ENCODE measurements around the gene ANXA2. TPM values are rescaled to one million over a fixed set of nuclear protein-coding genes. Genes with fewer than 3 reads are reported as not detected.

ANXA2 gene
- total RNA-seq, 1 experiment from 2014 or later, result 1,038 TPM

DNA sequence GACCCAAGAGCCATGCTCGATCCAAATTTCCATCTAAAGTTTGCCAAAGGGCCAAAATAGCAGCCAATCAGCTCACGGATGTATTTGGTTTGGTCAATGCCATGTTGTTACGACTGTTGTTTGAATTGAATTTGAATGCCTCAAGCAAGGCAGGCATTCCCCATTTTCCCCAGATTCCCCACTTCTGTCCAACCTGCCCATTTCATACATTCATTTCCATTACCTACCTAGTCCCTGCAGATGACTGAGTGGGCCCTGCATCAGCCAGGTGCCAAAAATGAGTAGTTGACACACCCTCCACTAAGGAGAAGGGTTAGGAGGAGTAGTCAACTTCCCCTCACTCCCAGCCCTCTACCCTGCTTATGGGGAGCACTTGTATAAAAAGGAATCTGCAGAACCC lies 51.7 kb downstream of the ANXA2 start:
- Histone ChIP-seq H3K4me3 (ENCODE audit: low read depth, low read length, poor library complexity, severe bottlenecking) (no peak overlapping the region), H3K4me1 (ENCODE audit: insufficient read depth, low read length, poor library complexity, severe bottlenecking) (no peaks in the 10 kb centered on the region), H3K27ac (ENCODE audit: low read depth, low read length, poor library complexity, severe bottlenecking) (no peak overlapping the region), H3K9me3 (ENCODE audit: low read depth, low read length, poor library complexity, severe bottlenecking) (no peaks in the 10 kb centered on the region), H3K27me3 (replicated peaks; ENCODE audit: insufficient read depth, low read depth, low read length, poor library complexity) (no peaks in the 10 kb centered on the region), H3K36me3 (ENCODE audit: insufficient read depth, low read length, poor library complexity, severe bottlenecking) (peaks cover 49% of the 10 kb centered on the region)
- ChIA-PET POLR2A (ENCODE audit: low non-redundant PET) (no interaction called here), CTCF (no interaction called here)
- DNase-seq (ENCODE audit: low spot score), result no peak
- intact Hi-C loops (cut with micrococcal nuclease; ENCODE audit: unreplicated experiment), result no loop called here
- no TSS peak for BruUV-seq (replicated peaks)
- no peak for TF ChIP-seq EZH2 (IDR thresholded peaks at IDR 0.05; ENCODE audit: borderline replicate concordance, low read depth, low read length, poor library complexity, severe bottlenecking)

DNA sequence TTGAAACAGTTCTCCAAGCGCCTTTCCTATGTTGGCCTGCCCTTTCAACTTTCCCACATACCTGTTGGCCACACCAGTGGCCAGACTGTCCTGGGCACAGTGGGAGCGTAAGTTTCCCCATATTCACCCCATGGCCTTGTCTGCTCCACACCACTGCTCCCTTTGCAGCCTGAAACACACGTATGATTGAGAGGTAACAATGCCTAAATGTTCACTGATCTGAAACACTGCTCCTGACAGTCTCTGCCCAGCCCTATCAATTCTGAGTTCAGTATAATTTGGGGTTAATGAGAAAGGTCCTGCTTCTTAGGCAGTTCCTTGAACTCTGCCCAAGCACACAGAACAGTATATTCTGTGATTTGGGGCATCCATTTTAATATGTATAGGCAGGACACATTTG lies 52.2 kb downstream of the ANXA2 start:
- TF ChIP-seq, protein P1, sequence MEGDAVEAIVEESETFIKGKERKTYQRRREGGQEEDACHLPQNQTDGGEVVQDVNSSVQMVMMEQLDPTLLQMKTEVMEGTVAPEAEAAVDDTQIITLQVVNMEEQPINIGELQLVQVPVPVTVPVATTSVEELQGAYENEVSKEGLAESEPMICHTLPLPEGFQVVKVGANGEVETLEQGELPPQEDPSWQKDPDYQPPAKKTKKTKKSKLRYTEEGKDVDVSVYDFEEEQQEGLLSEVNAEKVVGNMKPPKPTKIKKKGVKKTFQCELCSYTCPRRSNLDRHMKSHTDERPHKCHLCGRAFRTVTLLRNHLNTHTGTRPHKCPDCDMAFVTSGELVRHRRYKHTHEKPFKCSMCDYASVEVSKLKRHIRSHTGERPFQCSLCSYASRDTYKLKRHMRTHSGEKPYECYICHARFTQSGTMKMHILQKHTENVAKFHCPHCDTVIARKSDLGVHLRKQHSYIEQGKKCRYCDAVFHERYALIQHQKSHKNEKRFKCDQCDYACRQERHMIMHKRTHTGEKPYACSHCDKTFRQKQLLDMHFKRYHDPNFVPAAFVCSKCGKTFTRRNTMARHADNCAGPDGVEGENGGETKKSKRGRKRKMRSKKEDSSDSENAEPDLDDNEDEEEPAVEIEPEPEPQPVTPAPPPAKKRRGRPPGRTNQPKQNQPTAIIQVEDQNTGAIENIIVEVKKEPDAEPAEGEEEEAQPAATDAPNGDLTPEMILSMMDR (conservative IDR thresholded peaks at IDR 0.05; ENCODE audit: low read depth, low read length), result no peak
- no peak for TF ChIP-seq EZH2 (IDR thresholded peaks at IDR 0.05; ENCODE audit: borderline replicate concordance, low read depth, low read length, poor library complexity, severe bottlenecking)
- no peak for DNase-seq (ENCODE audit: low spot score)
- CTCF ChIA-PET, result interaction anchor here (0.5 kb wide), 1 partner anchor 175 kb away, joined by 3 read pairs; no protein-coding TSS in a partner anchor
- peaks cover 44% of the 10 kb centered on the region for H3K36me3 ChIP-seq (ENCODE audit: insufficient read depth, low read length, poor library complexity, severe bottlenecking)
- no peaks in the 10 kb centered on the region for H3K9me3 ChIP-seq (ENCODE audit: low read depth, low read length, poor library complexity, severe bottlenecking)
- H3K4me1 ChIP-seq (ENCODE audit: insufficient read depth, low read length, poor library complexity, severe bottlenecking), result no peaks in the 10 kb centered on the region
- no peak overlapping the region for H3K4me3 ChIP-seq (ENCODE audit: low read depth, low read length, poor library complexity, severe bottlenecking)
- POLR2A ChIA-PET (ENCODE audit: low non-redundant PET), result no interaction called here
- intact Hi-C loops (cut with micrococcal nuclease; ENCODE audit: unreplicated experiment), result no loop called here
- no peak overlapping the region for H3K27ac ChIP-seq (ENCODE audit: low read depth, low read length, poor library complexity, severe bottlenecking)
- no peaks in the 10 kb centered on the region for H3K27me3 ChIP-seq (replicated peaks; ENCODE audit: insufficient read depth, low read depth, low read length, poor library complexity)
- no TSS peak for BruUV-seq (replicated peaks)

DNA sequence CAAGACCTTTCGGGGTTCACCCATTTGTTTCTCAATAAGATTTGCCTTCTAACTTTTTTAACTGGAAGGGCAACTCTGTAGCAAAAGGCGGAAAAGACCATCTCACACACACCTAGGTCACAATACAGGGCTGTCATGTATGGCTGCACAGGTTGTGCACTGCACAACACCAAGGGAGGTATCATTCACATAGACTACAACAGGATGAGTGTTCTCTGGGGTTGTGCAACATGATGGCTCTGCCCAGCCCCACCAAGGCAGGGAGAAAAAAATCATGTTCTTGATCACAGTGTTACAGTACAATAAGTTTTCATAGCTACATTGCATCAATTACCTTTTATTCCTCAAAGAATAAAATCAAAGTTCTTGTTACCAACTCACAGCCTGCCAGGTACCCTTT lies 52.8 kb downstream of the ANXA2 start:
- Histone ChIP-seq H3K36me3 (ENCODE audit: insufficient read depth, low read length, poor library complexity, severe bottlenecking) (peaks cover 44% of the 10 kb centered on the region), H3K9me3 (ENCODE audit: low read depth, low read length, poor library complexity, severe bottlenecking) (no peaks in the 10 kb centered on the region), H3K27me3 (replicated peaks; ENCODE audit: insufficient read depth, low read depth, low read length, poor library complexity) (no peaks in the 10 kb centered on the region), H3K4me1 (ENCODE audit: insufficient read depth, low read length, poor library complexity, severe bottlenecking) (no peaks in the 10 kb centered on the region), H3K27ac (ENCODE audit: low read depth, low read length, poor library complexity, severe bottlenecking) (no peak overlapping the region), H3K4me3 (ENCODE audit: low read depth, low read length, poor library complexity, severe bottlenecking) (no peak overlapping the region)
- no TSS peak for BruUV-seq (replicated peaks)
- ChIA-PET CTCF (interaction anchor here (0.5 kb wide), 1 partner anchor 176 kb away, joined by 3 read pairs; no protein-coding TSS in a partner anchor), POLR2A (ENCODE audit: low non-redundant PET) (no interaction called here)
- intact Hi-C loops (cut with micrococcal nuclease; ENCODE audit: unreplicated experiment), result no loop called here
- TF ChIP-seq EZH2 (IDR thresholded peaks at IDR 0.05; ENCODE audit: borderline replicate concordance, low read depth, low read length, poor library complexity, severe bottlenecking), result no peak
- no peak for DNase-seq (ENCODE audit: low spot score)

GRCh38 chr15:60344461-60344860 lies 53.3 kb downstream of the ANXA2 start:
- CTCF ChIA-PET, result no interaction called here

More at GRCh38 chr15:60344461-60344860, 53.3 kb downstream of the ANXA2 start:
- BruUV-seq (replicated peaks), result no TSS peak
- Histone ChIP-seq H3K9me3 (ENCODE audit: low read depth, low read length, poor library complexity, severe bottlenecking) (no peaks in the 10 kb centered on the region), H3K36me3 (ENCODE audit: insufficient read depth, low read length, poor library complexity, severe bottlenecking) (peaks cover 43% of the 10 kb centered on the region), H3K4me3 (ENCODE audit: low read depth, low read length, poor library complexity, severe bottlenecking) (no peak overlapping the region), H3K27me3 (replicated peaks; ENCODE audit: insufficient read depth, low read depth, low read length, poor library complexity) (no peaks in the 10 kb centered on the region), H3K4me1 (ENCODE audit: insufficient read depth, low read length, poor library complexity, severe bottlenecking) (no peaks in the 10 kb centered on the region), H3K27ac (ENCODE audit: low read depth, low read length, poor library complexity, severe bottlenecking) (no peak overlapping the region)
- intact Hi-C loops (cut with micrococcal nuclease; ENCODE audit: unreplicated experiment), result no loop called here
- DNase-seq (ENCODE audit: low spot score), result no peak
- POLR2A ChIA-PET (ENCODE audit: low non-redundant PET), result no interaction called here
- TF ChIP-seq EZH2 (IDR thresholded peaks at IDR 0.05; ENCODE audit: borderline replicate concordance, low read depth, low read length, poor library complexity, severe bottlenecking), result no peak
- TF ChIP-seq, protein P1 (conservative IDR thresholded peaks at IDR 0.05; ENCODE audit: low read depth, low read length), result no peak

Measured in A673 (cell line).